ENCODE measurements around the gene NPAS3. TPM values are rescaled to one million over a fixed set of nuclear protein-coding genes. Genes with fewer than 3 reads are reported as not detected.

Gene NPAS3
- total RNA-seq, 1 donor from 2014 or later, result 1.6 TPM

- Mint-ChIP-seq H3K4me3 (ENCODE audit: unreplicated experiment) (no peak overlapping the region), H3K9me3 (ENCODE audit: unreplicated experiment) (no peaks in the 10 kb centered on the region), H3K27me3 (ENCODE audit: unreplicated experiment) (no peaks in the 10 kb centered on the region), H3K36me3 (ENCODE audit: low read depth, unreplicated experiment) (no peaks in the 10 kb centered on the region), H3K4me1 (ENCODE audit: unreplicated experiment) (no peaks in the 10 kb centered on the region), H3K27ac (ENCODE audit: unreplicated experiment) (no peak overlapping the region)
- no peak for DNase-seq (ENCODE audit: low spot score)
- TF ChIP-seq, protein P1, sequence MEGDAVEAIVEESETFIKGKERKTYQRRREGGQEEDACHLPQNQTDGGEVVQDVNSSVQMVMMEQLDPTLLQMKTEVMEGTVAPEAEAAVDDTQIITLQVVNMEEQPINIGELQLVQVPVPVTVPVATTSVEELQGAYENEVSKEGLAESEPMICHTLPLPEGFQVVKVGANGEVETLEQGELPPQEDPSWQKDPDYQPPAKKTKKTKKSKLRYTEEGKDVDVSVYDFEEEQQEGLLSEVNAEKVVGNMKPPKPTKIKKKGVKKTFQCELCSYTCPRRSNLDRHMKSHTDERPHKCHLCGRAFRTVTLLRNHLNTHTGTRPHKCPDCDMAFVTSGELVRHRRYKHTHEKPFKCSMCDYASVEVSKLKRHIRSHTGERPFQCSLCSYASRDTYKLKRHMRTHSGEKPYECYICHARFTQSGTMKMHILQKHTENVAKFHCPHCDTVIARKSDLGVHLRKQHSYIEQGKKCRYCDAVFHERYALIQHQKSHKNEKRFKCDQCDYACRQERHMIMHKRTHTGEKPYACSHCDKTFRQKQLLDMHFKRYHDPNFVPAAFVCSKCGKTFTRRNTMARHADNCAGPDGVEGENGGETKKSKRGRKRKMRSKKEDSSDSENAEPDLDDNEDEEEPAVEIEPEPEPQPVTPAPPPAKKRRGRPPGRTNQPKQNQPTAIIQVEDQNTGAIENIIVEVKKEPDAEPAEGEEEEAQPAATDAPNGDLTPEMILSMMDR (IDR thresholded peaks at IDR 0.05; ENCODE audit: unreplicated experiment), result no peak
Measured at GRCh38 chr14:33271891-33272290, 333.2 kb downstream of the NPAS3 start.

DNA sequence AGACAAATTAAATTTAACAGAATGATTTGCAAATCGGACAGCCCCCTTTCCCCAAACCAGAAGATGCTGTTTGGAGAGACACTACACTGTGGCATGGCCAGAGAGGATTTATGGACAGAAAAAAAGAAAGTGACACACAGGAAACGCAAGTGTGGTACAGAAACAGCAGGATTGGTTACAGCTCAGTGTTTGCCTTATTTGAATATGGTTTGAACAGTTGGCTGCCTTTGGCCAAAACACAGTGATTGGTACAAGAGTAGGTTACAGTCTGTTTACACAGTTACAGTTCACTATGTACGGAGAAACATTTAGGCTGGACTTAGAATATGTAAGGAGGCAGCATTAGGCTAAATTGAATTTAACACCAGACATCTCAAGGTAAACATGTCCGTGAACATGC is 335.3 kb downstream of the NPAS3 start:
- H3K27ac Mint-ChIP-seq (ENCODE audit: unreplicated experiment), result no peak overlapping the region
- no peaks in the 10 kb centered on the region for H3K9me3 Mint-ChIP-seq (ENCODE audit: unreplicated experiment)
- TF ChIP-seq, protein P1 (IDR thresholded peaks at IDR 0.05; ENCODE audit: unreplicated experiment), result no peak
- no peak for DNase-seq (ENCODE audit: low spot score)
- no peaks in the 10 kb centered on the region for H3K4me1 Mint-ChIP-seq (ENCODE audit: unreplicated experiment)
- H3K4me3 Mint-ChIP-seq (ENCODE audit: unreplicated experiment), result no peak overlapping the region
- peaks cover 1% of the 10 kb centered on the region for H3K27me3 Mint-ChIP-seq (ENCODE audit: unreplicated experiment)
- no peaks in the 10 kb centered on the region for H3K36me3 Mint-ChIP-seq (ENCODE audit: low read depth, unreplicated experiment)

GRCh38 chr14:33275879-33276278 is 337.2 kb downstream of the NPAS3 start:
- H3K27ac Mint-ChIP-seq (ENCODE audit: unreplicated experiment), result no peak overlapping the region
- H3K4me1 Mint-ChIP-seq (ENCODE audit: unreplicated experiment), result no peaks in the 10 kb centered on the region
- TF ChIP-seq, protein P1 (IDR thresholded peaks at IDR 0.05; ENCODE audit: unreplicated experiment), result no peak
- DNase-seq (ENCODE audit: low spot score), result no peak
- H3K36me3 Mint-ChIP-seq (ENCODE audit: low read depth, unreplicated experiment), result no peaks in the 10 kb centered on the region
- no peaks in the 10 kb centered on the region for H3K9me3 Mint-ChIP-seq (ENCODE audit: unreplicated experiment)
- H3K4me3 Mint-ChIP-seq (ENCODE audit: unreplicated experiment), result no peak overlapping the region
- H3K27me3 Mint-ChIP-seq (ENCODE audit: unreplicated experiment), result peaks cover 1% of the 10 kb centered on the region

DNA sequence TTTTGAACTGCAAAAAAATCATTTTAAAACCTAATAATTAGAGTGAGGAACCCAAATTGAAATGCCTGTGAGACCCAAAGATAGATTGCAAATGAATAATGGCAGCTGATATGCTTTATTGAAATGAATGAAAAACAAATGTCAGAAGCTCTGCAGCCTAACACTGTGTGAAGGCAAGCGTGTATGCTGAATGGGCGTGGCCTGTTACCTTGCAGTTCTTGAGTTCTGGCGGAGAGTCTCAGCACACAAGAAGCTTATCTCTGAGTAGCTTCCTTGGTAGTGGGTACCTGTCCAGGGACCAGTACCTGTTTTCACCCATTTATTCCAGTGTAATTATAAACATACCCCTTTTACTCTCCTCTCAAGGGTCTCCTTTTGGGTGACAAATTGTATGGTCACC is 341.2 kb downstream of the NPAS3 start:
- Mint-ChIP-seq H3K9me3 (ENCODE audit: unreplicated experiment) (no peaks in the 10 kb centered on the region), H3K27me3 (ENCODE audit: unreplicated experiment) (peaks cover 1% of the 10 kb centered on the region), H3K27ac (ENCODE audit: unreplicated experiment) (no peak overlapping the region), H3K4me3 (ENCODE audit: unreplicated experiment) (no peak overlapping the region), H3K36me3 (ENCODE audit: low read depth, unreplicated experiment) (no peaks in the 10 kb centered on the region), H3K4me1 (ENCODE audit: unreplicated experiment) (no peaks in the 10 kb centered on the region)
- TF ChIP-seq, protein P1 (IDR thresholded peaks at IDR 0.05; ENCODE audit: unreplicated experiment), result no peak
- DNase-seq (ENCODE audit: low spot score), result no peak

- peaks cover 1% of the 10 kb centered on the region for H3K27me3 Mint-ChIP-seq (ENCODE audit: unreplicated experiment)
- H3K9me3 Mint-ChIP-seq (ENCODE audit: unreplicated experiment), result no peaks in the 10 kb centered on the region
Measured at GRCh38 chr14:33280646-33281045, 342.0 kb downstream of the NPAS3 start.

More at GRCh38 chr14:33280646-33281045, 342.0 kb downstream of the NPAS3 start:
- H3K36me3 Mint-ChIP-seq (ENCODE audit: low read depth, unreplicated experiment), result no peaks in the 10 kb centered on the region
- DNase-seq (ENCODE audit: low spot score), result no peak
- H3K4me1 Mint-ChIP-seq (ENCODE audit: unreplicated experiment), result no peaks in the 10 kb centered on the region
- no peak overlapping the region for H3K4me3 Mint-ChIP-seq (ENCODE audit: unreplicated experiment)
- TF ChIP-seq, protein P1 (IDR thresholded peaks at IDR 0.05; ENCODE audit: unreplicated experiment), result no peak
- no peak overlapping the region for H3K27ac Mint-ChIP-seq (ENCODE audit: unreplicated experiment)
